Measurements from ENCODE around the gene ERBIN.
"Not testable (repeated sequence)": the region's sequence is repeated elsewhere in the genome, so short reads cannot be mapped to it uniquely, and the experiment has no call there.

The ERBIN gene

DNA sequence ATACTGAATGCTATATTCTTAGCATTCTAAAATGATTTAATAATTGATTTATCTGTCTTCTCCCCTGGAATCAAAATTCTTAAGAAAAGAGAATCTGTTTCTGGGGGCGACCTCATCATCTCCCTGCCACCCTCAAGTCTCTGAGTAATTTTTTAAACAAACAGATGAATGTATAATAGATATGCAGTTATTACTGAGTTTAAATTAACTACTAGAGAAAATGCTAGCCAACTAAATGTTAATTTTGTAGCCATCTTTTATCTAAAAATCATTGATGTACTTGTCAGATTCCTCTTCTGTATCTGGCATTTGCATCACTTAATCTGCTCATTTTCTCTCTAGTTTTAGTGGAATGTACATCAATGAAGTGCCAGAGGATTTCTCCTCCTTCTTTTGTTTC, 87.5 kb downstream of the ERBIN start:
- Histone ChIP-seq H3K36me3 (ENCODE audit: control insufficient read depth in 5 of 5, insufficient read depth in 5 of 5, low read length in 5 of 5) (peaks cover 0 to 27% (median 11%) of the 10 kb centered on the region in 5 donors), H3K27ac (ENCODE audit: low read depth, low read length) (no peak overlapping the region), H3K9me3 (ENCODE audit: control insufficient read depth in 5 of 5, low read length in 5 of 5) (no peaks in the 10 kb centered on the region), H3K4me3 (ENCODE audit: low read depth in 1 of 5, low read length in 5 of 5) (no peak overlapping the region), H3K27me3 (ENCODE audit: control insufficient read depth in 5 of 5, insufficient read depth in 4 of 5, low read length in 5 of 5) (no peaks in the 10 kb centered on the region), H3K9ac (ENCODE audit: low read length in 5 of 5) (no peak overlapping the region), H3K4me1 (ENCODE audit: control insufficient read depth in 5 of 5, insufficient read depth in 5 of 5, low read length in 5 of 5) (peaks cover 0 to 4% (median 0%) of the 10 kb centered on the region in 5 donors)

GRCh38 chr5:66015196-66015960, 89.0 kb downstream of the ERBIN start:
- H3K9ac ChIP-seq (ENCODE audit: low read length in 5 of 5), result no peak overlapping the region
- H3K4me3 ChIP-seq (ENCODE audit: low read depth in 1 of 5, low read length in 5 of 5), result no peak overlapping the region
- H3K27ac ChIP-seq (ENCODE audit: low read depth, low read length), result no peak overlapping the region
- H3K36me3 ChIP-seq (ENCODE audit: control insufficient read depth in 5 of 5, insufficient read depth in 5 of 5, low read length in 5 of 5), result peaks cover 0 to 27% (median 11%) of the 10 kb centered on the region in 5 donors
- no peaks in the 10 kb centered on the region for H3K27me3 ChIP-seq (ENCODE audit: control insufficient read depth in 5 of 5, insufficient read depth in 4 of 5, low read length in 5 of 5)
- H3K4me1 ChIP-seq (ENCODE audit: control insufficient read depth in 5 of 5, insufficient read depth in 5 of 5, low read length in 5 of 5), result peaks cover 0 to 1% (median 0%) of the 10 kb centered on the region in 5 donors
- no peaks in the 10 kb centered on the region for H3K9me3 ChIP-seq (ENCODE audit: control insufficient read depth in 5 of 5, low read length in 5 of 5)

DNA sequence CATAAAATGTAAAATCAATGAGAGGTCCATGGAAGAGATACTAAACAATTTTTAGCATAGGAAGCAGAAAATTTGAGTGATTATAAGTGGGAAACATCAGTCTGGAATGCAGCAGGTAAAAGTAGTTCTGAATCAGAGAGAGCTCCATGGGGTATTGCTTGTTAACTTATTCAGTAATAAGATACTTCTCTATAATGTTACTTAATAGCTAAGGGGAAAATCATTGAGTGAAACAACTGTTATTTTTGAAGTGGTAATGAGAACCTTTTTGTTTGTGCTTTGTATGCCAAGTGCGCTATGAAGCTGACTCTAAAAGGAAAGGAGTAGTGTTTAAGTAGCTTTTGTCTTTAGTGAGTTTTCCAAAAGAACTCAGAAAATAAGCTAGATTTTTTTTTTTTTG, 95.2 kb downstream of the ERBIN start:
- no peak overlapping the region for H3K9ac ChIP-seq (ENCODE audit: low read length in 5 of 5)
- H3K36me3 ChIP-seq (ENCODE audit: control insufficient read depth in 5 of 5, insufficient read depth in 5 of 5, low read length in 5 of 5), result peaks cover 5 to 19% (median 11%) of the 10 kb centered on the region in 5 donors
- no peak overlapping the region for H3K4me3 ChIP-seq (ENCODE audit: low read depth in 1 of 5, low read length in 5 of 5)
- H3K4me1 ChIP-seq (ENCODE audit: control insufficient read depth in 5 of 5, insufficient read depth in 5 of 5, low read length in 5 of 5), result no peaks in the 10 kb centered on the region
- H3K9me3 ChIP-seq (ENCODE audit: control insufficient read depth in 5 of 5, low read length in 5 of 5), result no peaks in the 10 kb centered on the region
- H3K27ac ChIP-seq (ENCODE audit: low read depth, low read length), result no peak overlapping the region
- H3K27me3 ChIP-seq (ENCODE audit: control insufficient read depth in 5 of 5, insufficient read depth in 4 of 5, low read length in 5 of 5), result no peaks in the 10 kb centered on the region

- peaks cover 18 to 65% (median 33%) of the 10 kb centered on the region in 5 donors for H3K36me3 ChIP-seq (ENCODE audit: control insufficient read depth in 5 of 5, insufficient read depth in 5 of 5, low read length in 5 of 5)
- H3K27ac ChIP-seq (ENCODE audit: low read depth, low read length), result no peak overlapping the region
- no peak overlapping the region for H3K9ac ChIP-seq (ENCODE audit: low read length in 5 of 5)
- H3K9me3 ChIP-seq (ENCODE audit: control insufficient read depth in 5 of 5, low read length in 5 of 5), result no peaks in the 10 kb centered on the region
- no peaks in the 10 kb centered on the region for H3K4me1 ChIP-seq (ENCODE audit: control insufficient read depth in 5 of 5, insufficient read depth in 5 of 5, low read length in 5 of 5)
- H3K27me3 ChIP-seq (ENCODE audit: control insufficient read depth in 5 of 5, insufficient read depth in 4 of 5, low read length in 5 of 5), result no peaks in the 10 kb centered on the region
- H3K4me3 ChIP-seq (ENCODE audit: low read depth in 1 of 5, low read length in 5 of 5), result no peak overlapping the region
Observed at GRCh38 chr5:66039296-66039695, 112.9 kb downstream of the ERBIN start.

DNA sequence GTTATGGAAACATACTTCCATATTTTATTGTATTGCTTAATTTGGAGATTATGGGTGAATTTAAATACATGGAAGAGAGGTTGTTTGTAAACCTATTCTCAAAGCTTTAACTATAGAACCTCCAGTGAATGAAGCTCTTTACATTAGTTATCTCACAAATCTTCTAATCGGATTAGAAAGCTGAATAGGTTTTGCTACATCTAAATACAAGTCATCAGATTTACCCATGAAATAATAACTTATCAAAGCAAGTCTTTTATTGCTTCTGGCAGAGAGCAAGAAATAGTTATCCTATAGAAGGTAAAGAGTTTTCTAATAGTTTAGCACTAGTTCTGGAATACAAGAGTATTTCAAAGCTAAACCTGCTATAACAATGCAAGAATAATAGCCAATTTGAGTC, 113.3 kb downstream of the ERBIN start:
- no peak overlapping the region for H3K27ac ChIP-seq (ENCODE audit: low read depth, low read length)
- H3K9ac ChIP-seq (ENCODE audit: low read length in 5 of 5), result no peak overlapping the region

DNA sequence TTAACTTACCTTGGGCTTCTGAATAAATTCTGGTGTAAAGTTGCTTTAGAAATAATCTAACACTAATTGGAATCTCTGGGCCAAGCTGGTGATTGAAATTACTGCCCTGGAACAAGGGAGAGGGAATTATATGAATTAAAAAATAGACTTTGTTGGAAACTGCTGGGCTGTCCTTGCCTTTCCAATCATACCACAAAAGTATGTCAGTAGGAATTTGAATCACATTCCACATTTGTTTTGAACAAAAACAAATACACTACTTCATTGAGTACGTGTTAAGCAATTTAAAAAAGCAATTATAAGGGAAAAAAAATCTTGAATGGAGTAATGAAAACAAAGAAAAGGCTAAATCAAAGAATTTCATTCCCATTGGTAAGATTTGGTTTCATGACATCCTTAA, 115.3 kb downstream of the ERBIN start:
- no peaks in the 10 kb centered on the region for H3K4me1 ChIP-seq (ENCODE audit: control insufficient read depth in 5 of 5, insufficient read depth in 5 of 5, low read length in 5 of 5)
- H3K27me3 ChIP-seq (ENCODE audit: control insufficient read depth in 5 of 5, insufficient read depth in 4 of 5, low read length in 5 of 5), result no peaks in the 10 kb centered on the region
- peaks cover 16 to 59% (median 36%) of the 10 kb centered on the region in 5 donors for H3K36me3 ChIP-seq (ENCODE audit: control insufficient read depth in 5 of 5, insufficient read depth in 5 of 5, low read length in 5 of 5)
- no peak overlapping the region for H3K27ac ChIP-seq (ENCODE audit: low read depth, low read length)
- H3K9me3 ChIP-seq (ENCODE audit: control insufficient read depth in 5 of 5, low read length in 5 of 5), result no peaks in the 10 kb centered on the region
- no peak overlapping the region for H3K4me3 ChIP-seq (ENCODE audit: low read depth in 1 of 5, low read length in 5 of 5)
- H3K9ac ChIP-seq (ENCODE audit: low read length in 5 of 5), result no peak overlapping the region

More for the DNA sequence above, 113.3 kb downstream of the ERBIN start:
- H3K27me3 ChIP-seq (ENCODE audit: control insufficient read depth in 5 of 5, insufficient read depth in 4 of 5, low read length in 5 of 5), result no peaks in the 10 kb centered on the region
- H3K36me3 ChIP-seq (ENCODE audit: control insufficient read depth in 5 of 5, insufficient read depth in 5 of 5, low read length in 5 of 5), result peaks cover 19 to 63% (median 34%) of the 10 kb centered on the region in 5 donors
- no peak overlapping the region for H3K4me3 ChIP-seq (ENCODE audit: low read depth in 1 of 5, low read length in 5 of 5)
- H3K9me3 ChIP-seq (ENCODE audit: control insufficient read depth in 5 of 5, low read length in 5 of 5), result no peaks in the 10 kb centered on the region
- H3K4me1 ChIP-seq (ENCODE audit: control insufficient read depth in 5 of 5, insufficient read depth in 5 of 5, low read length in 5 of 5), result no peaks in the 10 kb centered on the region

DNA sequence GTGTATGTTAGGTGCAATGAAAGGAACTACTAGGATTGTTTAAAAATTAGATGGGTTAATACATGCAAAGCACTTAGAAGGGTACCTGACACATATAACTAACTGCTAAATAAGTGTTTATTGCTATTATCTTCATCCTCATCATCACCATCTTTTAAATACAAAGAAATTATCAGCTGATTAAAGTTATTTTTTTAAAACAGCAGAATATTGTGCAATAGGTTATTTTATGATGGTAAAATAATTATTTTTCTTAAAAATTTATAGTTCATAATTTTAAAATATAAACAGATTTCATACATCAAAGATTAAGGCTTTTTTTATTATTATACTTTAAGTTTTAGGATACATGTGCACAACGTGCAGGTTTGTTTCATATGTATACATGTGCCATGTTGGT, 130.9 kb downstream of the ERBIN start:
- H3K9me3 ChIP-seq (ENCODE audit: control insufficient read depth in 5 of 5, low read length in 5 of 5), result no peaks in the 10 kb centered on the region
- no peaks in the 10 kb centered on the region for H3K4me1 ChIP-seq (ENCODE audit: control insufficient read depth in 5 of 5, insufficient read depth in 5 of 5, low read length in 5 of 5)
- no peak overlapping the region for H3K27ac ChIP-seq (ENCODE audit: low read depth, low read length)
- H3K36me3 ChIP-seq (ENCODE audit: control insufficient read depth in 5 of 5, insufficient read depth in 5 of 5, low read length in 5 of 5), result peaks cover 12 to 32% (median 16%) of the 10 kb centered on the region in 5 donors
- no peaks in the 10 kb centered on the region for H3K27me3 ChIP-seq (ENCODE audit: control insufficient read depth in 5 of 5, insufficient read depth in 4 of 5, low read length in 5 of 5)
- H3K9ac ChIP-seq (ENCODE audit: low read length in 5 of 5), result no peak overlapping the region
- no peak overlapping the region for H3K4me3 ChIP-seq (ENCODE audit: low read depth in 1 of 5, low read length in 5 of 5)

GRCh38 chr5:66061320-66061719, 134.9 kb downstream of the ERBIN start:
- H3K4me3 ChIP-seq (ENCODE audit: low read depth in 1 of 5, low read length in 5 of 5); H3K36me3 ChIP-seq (ENCODE audit: control insufficient read depth in 5 of 5, insufficient read depth in 5 of 5, low read length in 5 of 5); H3K9me3 ChIP-seq (ENCODE audit: control insufficient read depth in 5 of 5, low read length in 5 of 5); H3K4me1 ChIP-seq (ENCODE audit: control insufficient read depth in 5 of 5, insufficient read depth in 5 of 5, low read length in 5 of 5); H3K9ac ChIP-seq (ENCODE audit: low read length in 5 of 5); H3K27me3 ChIP-seq (ENCODE audit: control insufficient read depth in 5 of 5, insufficient read depth in 4 of 5, low read length in 5 of 5); H3K27ac ChIP-seq (ENCODE audit: low read depth, low read length): not testable (repeated sequence)

- not testable (repeated sequence) for H3K27ac ChIP-seq (ENCODE audit: low read depth, low read length); H3K9ac ChIP-seq (ENCODE audit: low read length in 5 of 5); H3K4me3 ChIP-seq (ENCODE audit: low read depth in 1 of 5, low read length in 5 of 5); H3K27me3 ChIP-seq (ENCODE audit: control insufficient read depth in 5 of 5, insufficient read depth in 4 of 5, low read length in 5 of 5); H3K4me1 ChIP-seq (ENCODE audit: control insufficient read depth in 5 of 5, insufficient read depth in 5 of 5, low read length in 5 of 5); H3K9me3 ChIP-seq (ENCODE audit: control insufficient read depth in 5 of 5, low read length in 5 of 5)
- peaks cover 0 to 13% (median 2%) of the 10 kb centered on the region in 5 donors for H3K36me3 ChIP-seq (ENCODE audit: control insufficient read depth in 5 of 5, insufficient read depth in 5 of 5, low read length in 5 of 5)
Observed at GRCh38 chr5:66063061-66063460, 136.7 kb downstream of the ERBIN start.

DNA sequence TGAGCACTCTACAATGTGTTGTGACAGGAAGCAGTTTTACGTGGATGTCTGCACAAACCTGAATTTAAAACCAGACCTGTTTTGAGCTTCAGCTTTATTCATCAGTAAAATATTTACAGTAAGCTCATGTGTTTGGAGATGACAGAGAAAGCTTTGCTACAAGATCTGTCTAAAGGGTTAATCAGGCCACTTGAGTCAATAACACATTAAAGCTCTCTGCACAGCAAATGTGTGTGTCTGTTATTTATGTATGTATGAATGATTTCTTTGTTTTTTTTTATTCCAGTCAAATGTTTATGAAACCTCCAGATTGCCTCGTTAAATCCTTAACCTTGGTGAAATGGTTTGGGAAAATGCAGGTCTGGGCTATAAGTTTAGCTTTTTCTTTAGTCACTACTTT, 140.5 kb downstream of the ERBIN start:
- Histone ChIP-seq H3K27ac (ENCODE audit: low read depth, low read length) (no peak overlapping the region), H3K4me3 (ENCODE audit: low read depth in 1 of 5, low read length in 5 of 5) (no peak overlapping the region), H3K4me1 (ENCODE audit: control insufficient read depth in 5 of 5, insufficient read depth in 5 of 5, low read length in 5 of 5) (no peaks in the 10 kb centered on the region), H3K9ac (ENCODE audit: low read length in 5 of 5) (no peak overlapping the region), H3K9me3 (ENCODE audit: control insufficient read depth in 5 of 5, low read length in 5 of 5) (no peaks in the 10 kb centered on the region), H3K36me3 (ENCODE audit: control insufficient read depth in 5 of 5, insufficient read depth in 5 of 5, low read length in 5 of 5) (peaks cover 2 to 16% (median 8%) of the 10 kb centered on the region in 5 donors), H3K27me3 (ENCODE audit: control insufficient read depth in 5 of 5, insufficient read depth in 4 of 5, low read length in 5 of 5) (no peaks in the 10 kb centered on the region)
